TTC549 (cell line): ENCODE results near the gene APPBP2.
"Not testable (repeated sequence)": the region's sequence is repeated elsewhere in the genome, so short reads cannot be mapped to it uniquely, and the experiment has no call there.

Experiments
- FAIRE-seq: peaks from 2 replicates; lab custom pipeline; 2012; peaks lifted over from hg19 to GRCh38; lab: Jason Lieb, UNC

The APPBP2 gene

GRCh38 chr17:60433021-60433997, 92.7 kb downstream of the APPBP2 start:
- FAIRE-seq = not testable (repeated sequence)

GRCh38 chr17:60430561-60430960, 95.5 kb downstream of the APPBP2 start:
- FAIRE-seq = not testable (repeated sequence)

DNA sequence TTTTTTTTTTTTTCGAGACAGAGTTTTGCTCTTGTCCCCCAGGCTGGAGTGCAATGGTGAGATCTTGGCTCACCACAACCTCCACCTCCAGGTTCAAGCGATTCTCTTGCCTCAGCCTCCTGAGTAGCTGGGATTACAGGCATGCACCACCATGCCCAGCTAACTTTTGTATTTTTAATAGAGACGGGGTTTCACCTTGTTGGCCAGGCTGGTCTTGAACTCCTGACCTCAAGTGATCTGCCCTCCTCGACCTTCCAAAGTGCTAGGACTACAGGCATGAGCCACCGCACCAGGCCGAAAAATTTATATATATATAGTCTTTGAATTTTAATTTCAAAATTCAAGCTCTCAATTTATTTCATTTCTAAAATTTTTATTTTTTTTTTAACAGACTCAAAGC, 97.6 kb downstream of the APPBP2 start:
- FAIRE-seq = not testable (repeated sequence)

DNA sequence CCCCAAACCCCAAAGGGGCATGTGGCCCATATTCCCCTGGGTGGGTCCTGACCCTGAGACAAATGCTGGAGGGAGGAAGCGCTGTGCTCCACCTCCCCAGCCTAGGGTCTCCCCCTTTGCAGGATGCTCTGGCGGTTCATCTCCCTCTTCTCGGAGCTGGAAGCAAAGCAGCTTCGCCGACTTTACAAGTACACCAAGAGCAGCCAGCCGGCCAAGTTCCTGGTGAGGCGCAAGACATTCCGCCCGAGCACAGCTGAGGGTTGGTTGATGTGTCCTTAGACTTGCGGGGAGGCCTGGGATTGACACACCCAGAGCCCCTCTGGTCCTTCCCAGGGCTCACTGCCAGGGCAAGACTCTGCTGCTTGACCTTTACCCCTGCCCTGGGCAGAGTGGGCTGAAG, 99.4 kb downstream of the APPBP2 start:
- FAIRE-seq = no peak

- no peak for FAIRE-seq
Measured at GRCh38 chr17:60425626-60426025, 100.4 kb downstream of the APPBP2 start.

DNA sequence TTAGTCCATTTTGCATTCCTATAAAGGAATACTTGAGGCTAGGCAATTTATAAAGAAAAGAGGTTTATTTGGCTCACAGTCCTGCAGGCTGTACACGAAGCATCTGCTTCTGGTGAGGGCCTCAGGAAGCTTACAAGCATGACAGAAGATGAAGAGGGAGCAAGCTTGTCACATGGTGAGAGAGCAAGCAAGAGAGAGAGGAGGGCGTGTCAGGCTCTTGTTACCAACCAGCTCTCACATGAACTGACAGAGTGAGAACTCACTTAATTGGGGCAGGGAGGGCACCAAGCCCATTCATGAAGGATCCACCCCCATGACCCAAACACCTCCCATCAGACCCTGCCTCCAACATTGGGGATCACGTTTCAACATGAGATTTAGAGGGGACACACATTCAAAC, 102.2 kb downstream of the APPBP2 start:
- FAIRE-seq = no peak

GRCh38 chr17:60422162-60422665, 103.8 kb downstream of the APPBP2 start, which contains the start of gene CHCT1:
Gene CHCT1 (plus strand): TSS chr17:60422489. CDS start chr17:60422593, 104 bp downstream.
- FAIRE-seq = no peak

DNA sequence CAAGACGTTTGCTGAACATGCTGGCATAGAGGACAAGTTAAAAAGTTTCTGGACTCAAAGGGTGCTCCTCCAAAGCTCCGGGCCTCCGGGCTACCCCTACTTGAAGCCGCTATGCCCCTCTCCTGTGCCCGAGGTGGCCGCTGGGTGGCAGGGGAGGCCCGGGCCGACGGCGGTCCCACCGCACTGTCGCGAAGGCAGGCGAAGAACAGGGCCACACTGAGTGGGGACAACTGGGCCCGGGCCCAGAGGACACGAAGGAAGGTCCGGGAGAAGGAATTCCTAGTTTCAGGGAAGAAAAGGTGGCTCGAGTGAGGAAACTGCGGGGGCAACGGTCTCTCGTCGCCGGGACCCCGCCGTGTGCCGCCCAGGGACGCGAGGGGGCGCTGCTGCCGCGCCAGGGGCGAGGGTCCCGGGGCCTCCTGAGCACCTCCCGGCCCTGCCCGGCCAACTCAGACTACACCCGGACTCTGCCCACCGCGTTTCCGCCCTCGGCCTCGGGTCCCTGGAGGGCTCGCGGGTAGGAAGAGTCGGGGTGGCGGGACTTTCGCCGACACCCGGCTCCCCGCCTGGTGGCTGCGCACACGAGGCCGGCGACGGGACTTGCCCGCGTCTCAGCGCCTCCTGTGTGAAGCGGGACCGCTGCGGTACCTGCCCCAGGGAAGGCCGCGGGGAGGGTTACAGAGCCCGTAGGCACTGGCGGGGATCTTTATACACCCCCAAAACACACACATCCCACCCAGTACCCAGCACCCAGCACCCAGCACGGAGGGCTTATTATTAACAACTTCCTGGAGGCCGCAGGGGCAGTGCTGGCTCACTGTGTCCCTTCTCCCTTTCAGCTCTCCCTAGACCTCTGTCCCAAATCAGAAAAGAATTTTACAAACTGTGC, 104.5 kb downstream of the APPBP2 start:
- FAIRE-seq = no peak

DNA sequence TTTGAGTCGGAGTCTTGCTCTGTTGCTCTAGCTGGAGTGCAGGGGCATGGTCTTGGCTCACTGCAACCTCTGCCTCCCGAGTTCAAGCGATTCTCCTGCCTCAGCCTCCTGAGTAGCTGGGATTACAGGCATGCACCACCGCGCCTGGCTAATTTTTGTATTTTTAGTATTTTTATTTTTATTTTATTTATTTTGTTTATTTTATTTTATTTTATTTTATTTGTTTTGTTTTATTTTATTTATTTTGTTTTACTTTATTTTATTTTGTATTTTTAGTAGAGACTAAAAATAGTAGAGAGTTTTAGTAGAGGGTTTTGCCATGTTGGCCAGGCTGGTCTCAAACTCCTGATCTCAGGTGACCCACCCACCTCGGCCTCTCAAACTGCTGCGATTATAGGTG, 106.2 kb downstream of the APPBP2 start:
- not testable (repeated sequence) for FAIRE-seq

GRCh38 chr17:60419003-60419402, 107.0 kb downstream of the APPBP2 start:
- FAIRE-seq = not testable (repeated sequence)

DNA sequence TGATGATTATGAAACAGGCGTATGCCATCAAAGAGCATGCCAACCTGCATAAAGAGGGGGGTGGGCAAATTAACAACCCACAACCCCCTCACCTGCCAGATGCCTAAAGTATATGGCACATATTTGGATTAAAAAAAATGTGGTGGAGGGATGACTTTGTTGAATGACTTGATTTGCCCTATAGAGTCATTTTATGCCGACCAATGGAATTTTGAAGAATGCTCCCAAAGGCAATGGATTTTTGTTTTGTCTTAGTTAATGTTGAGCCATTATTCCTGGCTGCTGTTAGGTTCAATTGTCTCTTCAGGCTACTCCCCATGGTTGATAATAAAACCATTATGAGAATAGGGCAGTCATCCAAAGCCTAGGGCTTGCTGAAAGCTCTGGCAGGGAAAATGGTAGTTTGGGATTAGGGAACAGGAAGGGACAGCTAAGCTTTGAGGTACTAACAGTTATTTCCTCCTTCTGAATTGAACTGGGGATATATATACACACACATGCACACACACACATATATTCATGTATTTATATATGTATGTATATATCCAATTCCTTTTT, 109.6 kb downstream of the APPBP2 start:
- no peak for FAIRE-seq

DNA sequence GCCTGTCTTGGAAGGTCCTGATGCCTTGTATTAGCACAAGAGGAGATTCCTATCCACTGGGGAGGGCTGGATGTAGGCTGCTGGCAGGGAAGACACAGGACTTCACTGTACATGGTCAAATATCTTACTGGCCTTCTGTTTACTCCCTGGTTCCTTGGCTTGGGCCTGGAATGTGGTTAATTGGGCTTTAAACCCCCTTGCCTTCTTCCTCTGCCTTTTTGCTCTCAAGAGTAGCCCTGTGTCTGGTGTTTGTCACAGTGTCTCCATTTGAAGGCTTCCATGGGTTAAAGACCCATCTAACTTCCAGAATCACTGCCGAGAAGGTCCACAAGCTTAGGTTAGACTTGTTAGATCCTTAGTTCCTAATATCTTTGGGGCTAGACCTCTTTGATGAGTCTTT, 110.9 kb downstream of the APPBP2 start:
- FAIRE-seq = no peak

- no peak for FAIRE-seq
Measured at GRCh38 chr17:60412701-60413100, 113.3 kb downstream of the APPBP2 start.

DNA sequence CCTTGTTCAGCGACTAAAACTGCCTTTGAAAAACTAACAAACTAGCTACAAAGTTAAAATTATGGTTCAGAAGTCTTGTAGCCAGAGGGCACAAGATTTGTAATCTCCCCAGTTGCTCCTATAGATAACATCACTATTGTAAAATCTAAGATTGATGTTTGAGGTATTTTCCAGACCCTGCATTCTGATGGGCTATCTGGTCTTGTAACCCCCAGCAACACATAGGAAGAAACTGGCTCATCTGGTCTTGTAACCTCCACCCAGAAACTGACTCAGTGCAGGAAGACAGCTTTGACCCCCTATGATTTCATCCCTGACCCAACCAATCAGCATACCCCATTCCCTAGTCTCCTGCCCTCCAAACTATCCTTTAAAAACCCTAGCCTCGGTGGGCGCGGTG, 116.0 kb downstream of the APPBP2 start:
- FAIRE-seq = no peak

- no peak for FAIRE-seq
Measured at GRCh38 chr17:60406887-60407286, 119.2 kb downstream of the APPBP2 start.

- FAIRE-seq = no peak
Measured at GRCh38 chr17:60403962-60404361, 122.1 kb downstream of the APPBP2 start.

DNA sequence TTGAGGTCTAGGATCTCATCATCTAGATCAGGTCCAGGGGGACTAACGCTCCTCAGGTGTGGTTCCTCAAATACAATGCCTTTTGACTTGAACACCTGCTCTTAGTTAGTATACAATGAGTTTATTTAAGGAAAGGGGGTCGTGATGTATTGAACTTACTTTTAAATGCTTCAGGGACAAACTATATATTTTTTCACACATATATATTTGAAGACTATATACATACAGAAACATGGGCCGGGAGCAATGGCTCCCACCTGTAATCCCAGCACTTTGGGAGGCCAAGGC, 122.6 kb downstream of the APPBP2 start:
- FAIRE-seq = no peak

DNA sequence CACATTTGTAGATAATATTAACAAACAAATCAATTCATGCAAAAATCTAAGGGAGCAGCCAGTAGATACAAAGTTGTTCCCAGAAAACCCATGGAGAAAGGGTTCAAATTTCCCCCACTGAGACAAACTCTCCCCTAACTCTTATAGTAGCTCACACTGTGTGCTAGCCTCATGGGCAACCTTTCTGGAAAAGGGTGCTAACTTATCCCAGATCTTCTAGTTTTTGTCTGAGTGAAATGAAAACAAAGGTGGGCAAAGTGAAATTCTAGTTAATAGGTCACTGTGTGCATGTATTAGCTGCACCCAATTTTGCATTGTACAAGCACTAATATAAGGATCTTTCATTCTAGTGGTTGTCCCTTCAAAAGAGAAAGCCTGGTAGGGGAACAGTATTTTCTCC, 124.2 kb downstream of the APPBP2 start:
- no peak for FAIRE-seq

- FAIRE-seq = no peak
Measured at GRCh38 chr17:60398227-60398959, 127.6 kb downstream of the APPBP2 start.

DNA sequence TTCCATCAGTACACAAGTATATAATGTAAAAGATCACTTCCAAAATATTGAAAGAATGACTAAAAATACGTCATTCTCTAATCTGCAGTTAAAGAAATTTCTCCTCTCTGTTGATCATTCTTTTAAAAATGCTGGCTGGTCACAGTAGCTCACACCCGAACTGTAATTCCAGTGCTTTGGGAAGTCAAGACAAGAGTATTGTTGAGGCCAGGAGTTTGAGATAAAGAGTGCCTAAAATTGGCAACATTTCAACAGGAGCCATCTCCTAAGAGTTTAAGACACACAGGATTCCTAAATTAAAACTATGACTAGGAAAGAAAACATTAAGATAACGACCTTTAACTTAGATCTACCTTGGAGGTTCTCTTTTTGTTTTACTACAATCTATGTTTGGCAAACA, 129.6 kb downstream of the APPBP2 start:
- no peak for FAIRE-seq

DNA sequence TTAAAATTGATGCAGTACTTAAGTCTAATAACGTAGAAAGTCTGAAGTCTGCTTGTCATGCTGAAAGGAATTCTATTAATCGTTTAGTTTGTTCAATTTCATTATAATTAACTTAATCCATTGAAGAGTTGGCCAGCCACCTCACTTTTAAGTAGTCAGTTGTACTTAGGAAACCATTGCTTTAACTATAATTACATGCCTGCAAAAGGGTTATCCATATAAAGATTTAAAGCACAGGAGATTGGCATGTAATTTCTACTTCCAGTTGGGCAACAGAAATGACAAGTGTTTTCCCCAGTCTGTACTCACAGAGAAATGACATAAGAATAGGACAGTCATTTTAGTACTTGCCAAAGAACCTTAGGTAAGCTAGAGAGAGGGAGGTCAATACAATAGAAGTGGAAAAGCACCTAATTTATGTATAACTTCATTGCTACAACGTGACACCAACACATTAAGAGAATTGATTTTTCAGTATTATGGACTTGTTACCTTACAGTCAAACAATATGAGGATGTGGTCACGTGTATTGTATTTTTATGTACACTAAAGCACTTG, 130.5 kb downstream of the APPBP2 start:
- no peak for FAIRE-seq
